WTC11 (cell line): ENCODE results near the gene IFI16. TPM values are rescaled to one million over a fixed set of nuclear protein-coding genes. Genes with fewer than 3 reads are reported as not detected.
A peak's percentile ranks its signal among the peaks of the same experiment; 100 is the strongest.
"Not testable (repeated sequence)": the region's sequence is repeated elsewhere in the genome, so short reads cannot be mapped to it uniquely, and the experiment has no call there.

Experiments used
- ATAC-seq: fragments of 200-7000 bp; cut with Tn5 transposase; 2 replicates; pipeline ENCODE4 v1.10.0; 2021; ENCODE audit warnings: mild to moderate bottlenecking, moderate library complexity
- CTCF ChIA-PET: fragments of 300-600 bp; sonication (Branson Sonifier 250); formaldehyde crosslinking; loops from one replicate; lab custom pipeline; 2021; ENCODE audit warnings: antibody characterized with exemption; lab: Charles Lee
- POLR2A ChIA-PET: fragments of 350-600 bp; sonication (Branson Sonifier 250); formaldehyde crosslinking; loops from one replicate; lab custom pipeline; 2021; ENCODE audit warnings: antibody characterized with exemption; lab: Charles Lee
- DNase-seq: peaks from one replicate; pipeline ENCODE4 v3.0.0; 2021; ENCODE audit warnings: low spot score
- H3K27ac Mint-ChIP-seq: 2 replicates; pipeline ENCODE4 v1.8.0; 2021; ENCODE audit warnings: mixed read lengths
- H3K27me3 Mint-ChIP-seq: 2 replicates; pipeline ENCODE4 v1.8.0; 2021; ENCODE audit warnings: low read depth, mild to moderate bottlenecking, moderate library complexity, mixed read lengths
- H3K36me3 Mint-ChIP-seq: 2 replicates; pipeline ENCODE4 v1.8.0; 2021; ENCODE audit warnings: mixed read lengths
- H3K4me1 Mint-ChIP-seq: 2 replicates; pipeline ENCODE4 v1.8.0; 2022; ENCODE audit warnings: mixed read lengths
- H3K4me3 Mint-ChIP-seq: 2 replicates; pipeline ENCODE4 v1.8.0; 2021; ENCODE audit warnings: mild to moderate bottlenecking, moderate library complexity, mixed read lengths
- H3K9me3 Mint-ChIP-seq: 2 replicates; pipeline ENCODE4 v1.8.0; 2021; ENCODE audit warnings: mixed read lengths
- CTCF ChIP-seq: fragments of 200-600 bp; IDR thresholded peaks from 2 replicates; pipeline ENCODE4 v1.8.0; 2022; ENCODE audit warnings: antibody characterized with exemption
- FOXK1 ChIP-seq: sonication (generic); formaldehyde crosslinking; IDR thresholded peaks from 2 replicates; pipeline ENCODE4 v1.8.0; 2022; ENCODE audit warnings: mild to moderate bottlenecking, moderate library complexity, missing genetic modification reagents
- JUN ChIP-seq: sonication (generic); formaldehyde crosslinking; IDR thresholded peaks from 2 replicates; pipeline ENCODE4 v1.8.0; 2023; ENCODE audit warnings: mild to moderate bottlenecking, missing genetic modification reagents
- NFE2L1 ChIP-seq: sonication (generic); formaldehyde crosslinking; IDR thresholded peaks from 2 replicates; pipeline ENCODE4 v1.8.1; 2023; ENCODE audit warnings: missing genetic modification reagents
- PRDM15 ChIP-seq: sonication (generic); formaldehyde crosslinking; IDR thresholded peaks from 2 replicates; pipeline ENCODE4 v1.8.0; 2022; ENCODE audit warnings: missing genetic modification reagents
- SP1 ChIP-seq: sonication (generic); formaldehyde crosslinking; conservative IDR thresholded peaks from 2 replicates; pipeline ENCODE4 v1.8.1; 2022; ENCODE audit warnings: missing genetic modification reagents
- TP53 ChIP-seq: sonication (generic); formaldehyde crosslinking; IDR thresholded peaks from 2 replicates; pipeline ENCODE4 v1.8.1; 2023; ENCODE audit warnings: mild to moderate bottlenecking, missing genetic modification reagents
- ZNF138 ChIP-seq: sonication (generic); formaldehyde crosslinking; conservative IDR thresholded peaks from 2 replicates; pipeline ENCODE4 v1.8.1; 2022; ENCODE audit warnings: mild to moderate bottlenecking, moderate library complexity, missing genetic modification reagents
- ZNF263 ChIP-seq: sonication (generic); formaldehyde crosslinking; IDR thresholded peaks from 2 replicates; pipeline ENCODE4 v1.8.1; 2022; ENCODE audit warnings: low read depth, mild to moderate bottlenecking, moderate library complexity, missing genetic modification reagents
- ZNF425 ChIP-seq: fragments of 250-450 bp; sonication (Bioruptor Pico); conservative IDR thresholded peaks from 2 replicates; pipeline ENCODE4 v1.9.0; 2021; ENCODE audit warnings: mild to moderate bottlenecking
- total RNA-seq: library from RNA; stranded (reverse); gene quantifications from 3 replicates; pipeline ENCODE4 v1.2.3, GENCODE V29; 2021
- TF ChIP-seq, protein P1 (sequence below): sonication (generic); formaldehyde crosslinking; IDR thresholded peaks from 2 replicates; pipeline ENCODE4 v1.8.1; 2023; ENCODE audit warnings: mild to moderate bottlenecking, missing genetic modification reagents
- TF ChIP-seq, protein P2 (sequence below): sonication (generic); formaldehyde crosslinking; IDR thresholded peaks from 2 replicates; pipeline ENCODE4 v1.8.0; 2023; ENCODE audit warnings: missing genetic modification reagents
- TF ChIP-seq, protein P3 (sequence below): sonication (generic); formaldehyde crosslinking; IDR thresholded peaks from 2 replicates; pipeline ENCODE4 v1.8.0; 2022; ENCODE audit warnings: mild to moderate bottlenecking, missing genetic modification reagents

The IFI16 gene
- total RNA-seq, 1 experiment from 2014 or later: 3.2 TPM

DNA sequence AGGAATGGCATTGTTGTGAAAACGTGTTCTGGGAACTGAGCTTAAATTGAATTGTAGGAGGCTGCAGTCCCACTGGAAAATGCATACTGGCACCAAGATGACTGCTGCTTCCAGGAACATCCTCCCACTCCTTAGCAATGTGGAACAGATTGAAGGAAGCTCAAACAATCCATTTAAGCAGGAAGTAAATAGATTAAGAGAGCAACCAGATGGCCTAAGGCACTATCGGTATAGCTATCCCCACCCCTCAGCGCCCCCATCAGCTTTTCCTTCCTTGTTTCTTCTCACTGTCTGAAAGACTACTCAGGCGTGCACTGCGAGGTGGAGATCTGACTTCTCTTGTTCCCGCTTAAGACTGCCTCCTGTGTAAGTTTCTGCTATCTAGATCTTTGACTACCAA lies 4.0 kb upstream of the IFI16 start (continued):
- TF ChIP-seq ZNF425 (CRISPR knock-in tag) (no peak), TP53 (no peak)
- TF ChIP-seq, all 79 proteins: peak for 0

DNA sequence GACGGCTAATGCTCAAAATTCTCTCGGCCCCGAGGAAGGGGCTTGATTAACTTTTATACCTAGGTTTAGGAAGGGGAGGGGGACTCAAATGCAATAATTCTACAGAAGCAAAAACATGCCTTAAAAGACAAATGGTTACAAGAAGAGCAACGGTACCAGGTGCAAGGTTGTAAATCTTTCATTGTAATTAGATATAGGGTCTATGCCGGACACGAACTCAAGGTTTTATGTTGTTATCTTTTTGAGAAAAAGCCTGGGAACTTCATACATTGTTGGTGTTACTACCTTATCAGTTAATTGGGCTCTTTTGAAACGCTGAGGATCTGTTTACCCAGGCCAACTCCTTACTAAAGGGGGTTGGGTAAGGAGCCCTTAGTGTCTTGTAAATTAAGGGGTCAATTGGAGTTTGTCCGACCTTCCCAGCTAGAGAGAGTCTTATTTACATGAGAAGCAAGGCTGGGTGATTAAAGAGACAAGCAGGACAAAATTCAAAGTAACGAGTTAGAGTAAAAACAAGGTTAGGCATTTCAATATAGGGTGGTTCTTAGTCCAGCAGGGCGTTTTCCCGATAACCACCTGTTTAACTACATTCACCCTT lies 3.4 kb upstream of the IFI16 start:
- H3K36me3 Mint-ChIP-seq: not testable (repeated sequence)
- H3K27me3 Mint-ChIP-seq: peaks cover 54% of the 10 kb centered on the region
- peak; percentile 48 for ATAC-seq
- peak; percentile 72 for TF ChIP-seq FOXK1 (CRISPR knock-in tag)
- peak; percentile 57 for TF ChIP-seq PRDM15 (CRISPR knock-in tag)
- TF ChIP-seq, all 79 proteins: peak for 2; not testable (repeated sequence) for 77
- DNase-seq, H3K9me3 Mint-ChIP-seq, POLR2A ChIA-PET: not testable (repeated sequence)
- CTCF ChIA-PET: interaction anchor here (0.6 to 1.2 kb wide), 5 partner anchors 65 to 510 kb away, joined by 3 to 5 read pairs (median 3); no protein-coding TSS in a partner anchor
- H3K27ac Mint-ChIP-seq: peak overlapping the region; percentile 94
- H3K4me3 Mint-ChIP-seq: peak overlapping the region; percentile 75
- peaks cover 55% of the 10 kb centered on the region for H3K4me1 Mint-ChIP-seq

DNA sequence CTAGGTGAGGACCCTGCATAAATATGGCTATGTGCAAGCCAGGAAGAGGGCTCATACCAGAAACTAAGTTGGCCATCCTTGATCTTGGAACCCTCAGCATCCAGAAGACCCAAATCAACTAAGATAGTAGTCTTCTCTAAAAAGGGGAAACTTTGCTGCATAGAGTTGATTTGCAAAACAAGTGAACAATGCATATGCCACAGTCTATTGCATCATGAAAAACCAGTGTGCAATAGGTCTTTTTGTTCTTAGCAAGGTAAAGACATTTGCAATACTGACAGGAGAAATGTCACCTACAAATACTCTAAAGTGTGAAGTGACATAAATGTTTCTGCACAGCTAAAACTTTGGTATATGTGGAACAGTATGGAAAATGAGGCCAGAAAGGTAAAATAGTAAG lies 2.0 kb upstream of the IFI16 start:
- POLR2A ChIA-PET: no interaction called here
- Mint-ChIP-seq H3K9me3 (no peaks in the 10 kb centered on the region), H3K27ac (no peak overlapping the region), H3K36me3 (no peaks in the 10 kb centered on the region), H3K4me3 (no peak overlapping the region), H3K4me1 (peaks cover 54% of the 10 kb centered on the region), H3K27me3 (peaks cover 55% of the 10 kb centered on the region)
- DNase-seq (no peak), ATAC-seq (no peak)
- CTCF ChIA-PET: no interaction called here
- TF ChIP-seq, protein P1, sequence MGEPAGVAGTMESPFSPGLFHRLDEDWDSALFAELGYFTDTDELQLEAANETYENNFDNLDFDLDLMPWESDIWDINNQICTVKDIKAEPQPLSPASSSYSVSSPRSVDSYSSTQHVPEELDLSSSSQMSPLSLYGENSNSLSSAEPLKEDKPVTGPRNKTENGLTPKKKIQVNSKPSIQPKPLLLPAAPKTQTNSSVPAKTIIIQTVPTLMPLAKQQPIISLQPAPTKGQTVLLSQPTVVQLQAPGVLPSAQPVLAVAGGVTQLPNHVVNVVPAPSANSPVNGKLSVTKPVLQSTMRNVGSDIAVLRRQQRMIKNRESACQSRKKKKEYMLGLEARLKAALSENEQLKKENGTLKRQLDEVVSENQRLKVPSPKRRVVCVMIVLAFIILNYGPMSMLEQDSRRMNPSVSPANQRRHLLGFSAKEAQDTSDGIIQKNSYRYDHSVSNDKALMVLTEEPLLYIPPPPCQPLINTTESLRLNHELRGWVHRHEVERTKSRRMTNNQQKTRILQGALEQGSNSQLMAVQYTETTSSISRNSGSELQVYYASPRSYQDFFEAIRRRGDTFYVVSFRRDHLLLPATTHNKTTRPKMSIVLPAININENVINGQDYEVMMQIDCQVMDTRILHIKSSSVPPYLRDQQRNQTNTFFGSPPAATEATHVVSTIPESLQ (CRISPR knock-in tag): no peak
- TF ChIP-seq ZNF263 (CRISPR knock-in tag): no peak
- no peak for TF ChIP-seq JUN (CRISPR knock-in tag)
- TF ChIP-seq, protein P2, sequence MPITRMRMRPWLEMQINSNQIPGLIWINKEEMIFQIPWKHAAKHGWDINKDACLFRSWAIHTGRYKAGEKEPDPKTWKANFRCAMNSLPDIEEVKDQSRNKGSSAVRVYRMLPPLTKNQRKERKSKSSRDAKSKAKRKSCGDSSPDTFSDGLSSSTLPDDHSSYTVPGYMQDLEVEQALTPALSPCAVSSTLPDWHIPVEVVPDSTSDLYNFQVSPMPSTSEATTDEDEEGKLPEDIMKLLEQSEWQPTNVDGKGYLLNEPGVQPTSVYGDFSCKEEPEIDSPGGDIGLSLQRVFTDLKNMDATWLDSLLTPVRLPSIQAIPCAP: no peak
- TF ChIP-seq FOXK1 (CRISPR knock-in tag): no peak
- TF ChIP-seq CTCF: no peak
- no peak for TF ChIP-seq SP1 (CRISPR knock-in tag)
- TF ChIP-seq NFE2L1 (CRISPR knock-in tag): no peak
- TF ChIP-seq, protein P3, sequence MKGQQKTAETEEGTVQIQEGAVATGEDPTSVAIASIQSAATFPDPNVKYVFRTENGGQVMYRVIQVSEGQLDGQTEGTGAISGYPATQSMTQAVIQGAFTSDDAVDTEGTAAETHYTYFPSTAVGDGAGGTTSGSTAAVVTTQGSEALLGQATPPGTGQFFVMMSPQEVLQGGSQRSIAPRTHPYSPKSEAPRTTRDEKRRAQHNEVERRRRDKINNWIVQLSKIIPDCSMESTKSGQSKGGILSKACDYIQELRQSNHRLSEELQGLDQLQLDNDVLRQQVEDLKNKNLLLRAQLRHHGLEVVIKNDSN (CRISPR knock-in tag): no peak
- no peak for TF ChIP-seq ZNF138 (CRISPR knock-in tag)
